PC-9 (cell line): ENCODE results near the gene BSX. TPM values are rescaled to one million over a fixed set of nuclear protein-coding genes. Genes with fewer than 3 reads are reported as not detected.

Experiments used
- BruUV-seq: library from RNA; stranded (reverse); fragments of 400-500 nt; replicated peaks from 2 replicates; lab custom pipeline; 2021; lab: Mats Ljungman, UMichigan
- CTCF ChIA-PET: fragments of 300-600 bp; sonication (Branson Sonifier 250); formaldehyde crosslinking; loops from one replicate; lab custom pipeline; 2022; ENCODE audit warnings: antibody characterized with exemption; lab: Charles Lee
- POLR2A ChIA-PET: fragments of 300-600 bp; sonication (Branson Sonifier 250); formaldehyde crosslinking; loops from one replicate; lab custom pipeline; 2022; ENCODE audit warnings: antibody characterized with exemption; ENCODE audit not compliant: unreplicated experiment; lab: Charles Lee
- DNase-seq, 2 experiments: peaks; one replicate each; pipeline versions ENCODE4 v3.0.0 to v3.0.0-alpha.2; 2015 to 2022; ENCODE audit warnings: mixed read lengths in 1 of 2
- H2AFZ ChIP-seq: fragments of 200-600 bp; sonication (generic); 2 replicates; pipeline ENCODE4 v1.8.1; 2017; ENCODE audit warnings: antibody characterized with exemption
- H3F3A ChIP-seq: fragments of 200-600 bp; sonication (generic); 2 replicates; pipeline ENCODE4 v1.8.1; 2017; ENCODE audit warnings: antibody characterized with exemption, mild to moderate bottlenecking, low read depth; ENCODE audit not compliant: insufficient read depth
- H3K27ac ChIP-seq: fragments of 200-600 bp; sonication (generic); 2 replicates; pipeline ENCODE4 v1.6.1; 2016; ENCODE audit warnings: mixed run types
- H3K27me3 ChIP-seq: fragments of 200-600 bp; sonication (generic); 2 replicates; pipeline ENCODE4 v1.6.1; 2016; ENCODE audit warnings: low read depth, mixed run types; ENCODE audit not compliant: insufficient read depth
- H3K36me3 ChIP-seq: fragments of 200-600 bp; sonication (generic); 2 replicates; pipeline ENCODE4 v1.6.1; 2016; ENCODE audit warnings: low read depth, mixed run types
- H3K4me1 ChIP-seq: fragments of 200-600 bp; sonication (generic); replicated peaks from 2 replicates; pipeline ENCODE4 v1.6.1; 2016; ENCODE audit warnings: mixed run types; ENCODE audit not compliant: insufficient read depth
- H3K4me2 ChIP-seq: fragments of 200-600 bp; sonication (generic); 2 replicates; pipeline ENCODE4 v1.6.1; 2017; ENCODE audit warnings: mixed run types
- H3K4me3 ChIP-seq: fragments of 200-600 bp; sonication (generic); 2 replicates; pipeline ENCODE4 v1.6.1; 2016; ENCODE audit warnings: mixed run types
- H3K79me2 ChIP-seq: fragments of 200-600 bp; sonication (generic); 2 replicates; pipeline ENCODE4 v1.6.1; 2017; ENCODE audit warnings: low read depth, mixed run types
- H3K9me2 ChIP-seq: fragments of 200-600 bp; sonication (generic); 2 replicates; pipeline ENCODE4 v1.8.1; 2017; ENCODE audit warnings: mild to moderate bottlenecking; ENCODE audit not compliant: insufficient read depth
- H3K9me3 ChIP-seq: fragments of 200-600 bp; sonication (generic); 2 replicates; pipeline ENCODE4 v1.8.1; 2016; ENCODE audit warnings: low read depth; ENCODE audit not compliant: insufficient read depth
- H4K20me1 ChIP-seq: fragments of 200-600 bp; sonication (generic); 2 replicates; pipeline ENCODE4 v1.8.1; 2017; ENCODE audit not compliant: insufficient read depth
- CTCF ChIP-seq: fragments of 200-600 bp; sonication (generic); conservative IDR thresholded peaks from 2 replicates; pipeline ENCODE4 v1.6.1; 2017; ENCODE audit warnings: mixed run types, antibody characterized with exemption, mild to moderate bottlenecking, moderate library complexity
- EZH2 ChIP-seq: fragments of 200-600 bp; sonication (generic); IDR thresholded peaks from 2 replicates; pipeline ENCODE4 v1.8.0; 2017; ENCODE audit warnings: antibody characterized with exemption, low read depth
- intact Hi-C: fragments of 100-400 bp; cut with micrococcal nuclease; formaldehyde crosslinking; loops from one replicate; pipeline ENCODE4 v1.10.0; 2022; ENCODE audit not compliant: unreplicated experiment
- total RNA-seq: library from RNA; stranded (reverse); gene quantifications from 2 replicates; pipeline ENCODE4 v1.2.3, GENCODE V29; 2021

BSX gene
- total RNA-seq, 1 experiment from 2014 or later, result not detected

- Histone ChIP-seq H3K9me3 (no peaks in the 10 kb centered on the region), H3K4me1 (no peaks in the 10 kb centered on the region), H3K36me3 (no peaks in the 10 kb centered on the region), H2AFZ (no peak overlapping the region), H3K27ac (no peak overlapping the region), H3K9me2 (no peaks in the 10 kb centered on the region), H4K20me1 (no peaks in the 10 kb centered on the region), H3F3A (no peaks in the 10 kb centered on the region), H3K4me2 (no peak overlapping the region), H3K27me3 (peaks cover 92% of the 10 kb centered on the region), H3K4me3 (no peak overlapping the region), H3K79me2 (no peaks in the 10 kb centered on the region)
- no peak for DNase-seq
- TF ChIP-seq CTCF (no peak), EZH2 (no peak)
- intact Hi-C loops, result no loop called here
- ChIA-PET POLR2A (interaction anchor here (0.7 kb wide), 1 partner anchor 380 kb away, joined by 3 read pairs; no protein-coding TSS in a partner anchor), CTCF (no interaction called here)
- no TSS peak for BruUV-seq
Observed at GRCh38 chr11:122976734-122977469, 4.7 kb downstream of the BSX start.

- no TSS peak for BruUV-seq
- H3K9me3 ChIP-seq, result no peaks in the 10 kb centered on the region
- no peak overlapping the region for H3K4me3 ChIP-seq
- H3K27ac ChIP-seq, result no peak overlapping the region
- no peak for TF ChIP-seq CTCF
- TF ChIP-seq EZH2, result no peak
- intact Hi-C loops, result no loop called here
- H3K9me2 ChIP-seq, result no peaks in the 10 kb centered on the region
- no peak overlapping the region for H2AFZ ChIP-seq
- POLR2A ChIA-PET, result no interaction called here
- DNase-seq, result no peak
- H3K4me1 ChIP-seq, result no peaks in the 10 kb centered on the region
- no peaks in the 10 kb centered on the region for H4K20me1 ChIP-seq
- H3K79me2 ChIP-seq, result no peaks in the 10 kb centered on the region
- no peaks in the 10 kb centered on the region for H3K36me3 ChIP-seq
- peaks cover 86% of the 10 kb centered on the region for H3K27me3 ChIP-seq
- CTCF ChIA-PET, result no interaction called here
- no peak overlapping the region for H3K4me2 ChIP-seq
- H3F3A ChIP-seq, result no peaks in the 10 kb centered on the region
Observed at GRCh38 chr11:122976061-122976733, 5.4 kb downstream of the BSX start.

GRCh38 chr11:122963961-122964360 is 17.7 kb downstream of the BSX start:
- TF ChIP-seq CTCF, result no peak
- no peak for TF ChIP-seq EZH2
- no TSS peak for BruUV-seq
- no peaks in the 10 kb centered on the region for H3K79me2 ChIP-seq
- no peaks in the 10 kb centered on the region for H4K20me1 ChIP-seq
- no peaks in the 10 kb centered on the region for H3K9me2 ChIP-seq
- no peak overlapping the region for H3K4me3 ChIP-seq
- no peaks in the 10 kb centered on the region for H3F3A ChIP-seq
- H3K4me2 ChIP-seq, result no peak overlapping the region
- H3K36me3 ChIP-seq, result no peaks in the 10 kb centered on the region
- DNase-seq, result no peak
- H3K27me3 ChIP-seq, result peaks cover 43% of the 10 kb centered on the region; the same call in 1 of the 2 replicates
- intact Hi-C loops, result no loop called here
- no peak overlapping the region for H2AFZ ChIP-seq
- no peak overlapping the region for H3K27ac ChIP-seq
- POLR2A ChIA-PET, result no interaction called here
- H3K4me1 ChIP-seq, result no peaks in the 10 kb centered on the region
- no peaks in the 10 kb centered on the region for H3K9me3 ChIP-seq
- CTCF ChIA-PET, result no interaction called here
